NCI-H1092 (cell line): Measurements from ENCODE around the gene CDC42BPB.
A peak's percentile ranks its signal among the peaks of the same experiment; 100 is the strongest.

ENCODE experiments used
- DNase-seq: peaks from one replicate; lab custom pipeline; 2025; lab: John Stamatoyannopoulos, UW

Gene CDC42BPB

DNA sequence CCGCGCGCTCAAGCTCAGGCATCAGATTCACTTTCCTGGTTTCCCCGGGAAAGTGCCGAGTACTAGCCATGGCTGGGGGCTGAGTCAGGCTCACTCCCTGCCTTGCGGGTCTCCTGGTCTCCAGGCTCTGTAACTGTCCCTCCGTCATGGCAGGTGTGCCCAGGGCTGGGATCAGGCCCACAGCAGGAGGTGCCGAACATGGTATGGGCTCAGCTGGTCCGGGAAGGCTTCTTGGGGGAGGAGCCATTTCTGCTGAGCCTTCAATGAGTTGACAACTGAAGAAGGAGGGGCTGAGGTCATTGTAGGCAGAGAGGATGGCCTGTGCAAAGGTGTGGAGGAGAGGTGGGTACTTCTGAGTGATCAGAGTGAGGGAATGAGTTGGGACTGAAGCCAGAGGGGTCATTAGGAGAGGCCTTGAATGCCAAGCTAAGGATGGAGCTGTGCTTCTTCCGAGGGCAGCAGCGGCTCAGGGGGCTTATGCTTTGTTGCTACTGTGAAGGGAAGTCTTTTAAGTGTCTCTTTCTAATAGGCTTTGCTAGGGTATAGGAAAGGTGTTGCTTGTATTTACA lies 37.9 kb upstream of the CDC42BPB start:
- DNase-seq: no peak

DNA sequence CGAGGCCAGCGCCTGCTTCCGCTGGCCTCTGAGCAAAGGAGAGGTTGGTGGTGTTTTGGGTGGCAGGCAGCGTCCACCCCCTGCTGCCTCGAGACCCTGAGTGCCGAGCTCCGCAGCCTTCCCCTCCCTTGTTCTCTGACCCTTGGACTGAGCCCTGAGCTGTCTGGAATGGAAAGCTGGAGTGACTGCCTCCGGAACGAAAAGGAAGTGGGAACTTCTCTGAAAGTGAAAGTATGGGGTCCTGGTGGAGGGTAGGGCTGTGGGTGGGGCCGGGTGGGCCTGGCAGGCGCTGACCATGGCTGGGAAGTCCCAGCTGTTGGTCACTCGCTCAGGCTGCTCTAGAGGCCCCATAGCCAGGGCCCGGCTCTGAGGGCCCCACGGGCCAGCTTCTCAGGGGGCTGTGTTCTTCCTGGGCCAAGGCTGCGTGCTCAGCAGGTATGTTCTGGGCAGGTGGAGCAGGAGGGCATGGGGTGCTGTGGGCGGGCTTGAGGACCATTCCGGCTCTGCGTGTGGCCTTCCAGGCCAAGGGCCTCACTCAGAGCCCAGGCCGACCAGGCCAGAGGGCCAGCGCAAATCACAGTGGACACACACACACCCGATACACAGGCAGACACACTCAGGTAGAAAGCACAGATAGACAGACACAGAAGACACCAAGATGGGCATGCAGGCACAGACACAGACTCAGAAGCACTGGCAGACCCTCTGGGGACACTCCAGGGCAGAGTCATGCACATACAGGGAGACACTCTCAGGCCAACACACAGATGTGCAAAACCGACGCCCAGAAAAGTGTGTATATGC lies 37.3 kb upstream of the CDC42BPB start, which contains the start of gene EXOC3L4:
EXOC3L4 (plus strand) TSS at position 320 of the 804 bp plus-strand sequence. CDS start 5,495 bp downstream, outside the sequence.
- DNase-seq: no peak

DNA sequence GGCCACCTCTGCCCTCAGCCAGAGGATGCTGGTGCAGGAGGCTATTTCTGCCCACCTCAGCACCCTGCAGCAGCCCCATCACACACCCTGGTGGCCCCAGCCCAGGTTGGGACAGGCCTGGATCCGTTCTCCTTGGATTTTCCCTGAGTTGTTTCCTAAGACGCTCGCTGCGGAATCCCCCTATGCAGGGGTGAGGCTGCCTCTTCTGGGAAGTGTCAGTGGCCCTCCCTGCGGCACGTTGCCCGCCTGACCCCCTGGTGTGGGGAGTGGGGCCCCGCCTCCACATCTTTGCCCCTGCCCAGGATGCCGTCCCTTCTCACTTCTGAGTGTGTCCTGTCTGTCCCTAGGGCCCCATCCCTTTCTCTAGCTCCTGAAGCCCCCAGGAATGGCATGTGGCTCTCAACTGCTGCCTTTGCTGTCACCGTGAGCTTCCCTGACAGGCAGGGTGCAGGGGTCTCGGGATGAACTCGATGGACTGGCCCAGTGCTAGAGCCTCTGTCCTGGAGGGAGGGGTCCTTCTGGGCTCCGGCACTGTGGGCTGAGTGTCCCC lies 36.6 kb upstream of the CDC42BPB start:
- no peak for DNase-seq

DNA sequence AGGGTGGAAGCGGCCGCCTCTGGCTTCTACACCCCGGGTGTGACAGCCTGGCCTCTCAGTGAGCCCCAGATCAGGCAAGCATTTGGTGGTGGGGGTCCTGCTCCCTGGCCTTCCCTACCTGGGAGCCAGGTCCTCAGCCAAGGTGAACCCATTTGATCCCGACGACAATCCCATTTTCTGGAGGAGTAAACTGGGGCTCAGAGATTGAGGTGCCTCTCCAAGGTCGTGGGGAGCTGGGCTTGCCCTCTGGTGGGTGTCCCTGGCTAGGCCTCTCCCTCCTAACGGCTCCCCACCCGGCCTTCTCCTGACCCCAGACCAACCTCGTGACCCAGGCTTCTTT lies 34.5 kb upstream of the CDC42BPB start:
- no peak for DNase-seq

DNA sequence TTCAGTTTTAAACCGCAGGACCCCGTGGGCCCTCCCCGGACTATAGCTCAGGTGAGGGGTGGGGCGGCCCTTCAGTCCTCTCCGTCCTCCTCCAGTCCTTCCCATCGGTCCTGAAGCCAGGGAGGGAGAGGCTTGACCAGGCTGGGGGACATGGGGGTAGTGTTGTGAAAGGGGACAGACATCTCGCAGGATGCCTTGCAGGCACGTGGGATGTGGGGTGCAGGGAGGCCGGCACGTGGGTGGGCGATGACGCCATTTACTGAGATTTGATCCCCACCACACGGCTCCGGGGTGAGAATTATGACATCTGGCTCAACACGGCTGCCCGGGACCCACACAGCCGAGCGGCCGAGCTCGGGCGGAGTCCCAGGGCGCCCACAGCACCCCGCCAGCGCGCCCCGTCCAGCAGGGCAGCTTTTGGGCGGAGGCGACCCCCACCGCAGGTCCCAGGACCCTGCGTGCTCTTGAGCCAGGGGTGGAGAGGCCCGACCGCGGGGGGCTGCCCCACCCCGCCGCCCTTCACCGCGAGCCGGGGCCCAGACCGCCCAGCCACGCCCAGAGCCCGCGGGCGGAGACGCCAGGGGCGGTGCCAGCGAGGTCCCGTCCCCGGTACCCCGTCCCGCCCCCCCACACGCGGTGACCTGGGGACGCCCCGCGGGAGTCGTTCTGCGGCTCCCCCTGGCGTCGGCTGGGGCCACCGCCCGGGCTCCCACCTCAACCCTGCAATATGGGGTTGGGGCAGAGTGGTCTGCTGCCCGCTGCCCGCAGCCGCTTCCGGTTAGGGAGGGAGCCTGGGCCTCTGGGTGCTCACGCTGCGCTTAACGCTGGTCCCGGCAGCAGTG lies 33.9 kb upstream of the CDC42BPB start:
- DNase-seq: no peak

DNA sequence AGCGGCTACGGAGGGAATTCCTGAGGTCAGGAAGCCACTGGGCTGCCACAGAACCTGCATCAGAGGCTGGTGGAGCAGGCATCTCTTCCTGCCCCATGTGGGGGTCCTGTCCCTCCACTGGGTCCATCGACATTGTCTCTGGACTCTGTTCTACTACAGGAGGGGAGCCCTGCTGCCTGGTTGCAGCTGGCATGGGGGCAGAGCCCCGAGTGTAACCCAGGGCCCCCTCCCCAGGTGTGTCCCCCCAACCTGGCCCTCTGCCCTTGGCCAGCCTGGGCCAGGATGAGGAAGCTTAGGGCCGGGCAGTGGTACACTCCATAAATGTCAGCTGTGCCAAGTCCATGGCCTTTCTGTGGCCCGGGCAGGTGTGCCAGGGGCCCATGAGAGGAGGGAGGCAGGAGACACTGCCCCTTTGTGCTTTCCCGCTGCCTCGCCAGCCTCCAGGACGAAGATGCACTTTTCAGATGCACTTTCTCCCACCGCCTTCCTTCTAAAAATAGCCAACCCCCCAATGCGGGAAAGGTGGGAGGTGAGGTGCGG lies 33.2 kb upstream of the CDC42BPB start:
- no peak for DNase-seq

DNA sequence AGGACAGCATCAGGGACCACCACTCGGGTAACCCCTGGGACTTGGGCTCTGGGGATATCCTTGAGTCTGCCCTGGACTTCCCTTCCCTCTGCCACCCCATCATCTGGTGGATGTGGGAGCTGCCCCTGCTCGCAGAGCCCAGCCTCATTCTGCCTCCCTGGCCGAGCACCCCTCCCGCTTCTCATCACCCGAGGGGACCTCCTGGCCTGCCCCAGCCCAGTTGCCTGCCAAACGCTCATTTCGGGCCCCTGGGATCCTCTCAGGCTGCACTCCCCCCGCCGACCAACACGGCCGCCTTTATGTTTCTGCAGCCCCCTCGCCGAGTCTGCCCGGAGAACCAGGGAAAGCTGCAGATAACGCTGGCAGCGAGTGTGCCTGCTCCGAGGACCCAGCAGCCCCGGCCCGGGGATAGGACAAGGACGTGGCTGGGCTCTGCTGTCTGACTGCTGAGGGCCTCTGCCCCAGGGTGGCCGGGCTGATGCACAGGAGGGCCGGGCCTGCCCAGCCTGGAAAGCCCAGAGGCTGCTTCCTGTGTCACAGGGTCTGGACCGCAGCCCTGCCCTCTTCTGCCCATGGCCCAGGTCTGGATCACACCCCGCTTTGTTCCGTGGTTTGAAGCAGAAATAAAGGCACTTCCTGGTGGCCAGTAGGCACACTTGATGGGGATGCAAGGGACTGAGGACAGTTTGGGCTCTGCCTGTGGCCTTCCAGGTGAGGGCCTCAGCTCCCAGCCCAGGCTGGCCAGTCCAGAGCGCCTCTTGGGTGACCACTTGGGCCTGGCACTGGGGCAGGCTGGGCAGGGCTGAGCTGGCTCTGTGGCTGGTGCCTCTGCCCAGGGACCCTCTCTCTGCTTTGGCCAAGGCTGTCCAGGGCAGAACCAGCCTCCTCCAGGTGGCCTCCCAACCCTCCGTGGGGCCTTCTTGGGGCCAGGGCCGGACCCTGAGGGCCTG lies 32.3 kb upstream of the CDC42BPB start:
- DNase-seq: no peak

DNA sequence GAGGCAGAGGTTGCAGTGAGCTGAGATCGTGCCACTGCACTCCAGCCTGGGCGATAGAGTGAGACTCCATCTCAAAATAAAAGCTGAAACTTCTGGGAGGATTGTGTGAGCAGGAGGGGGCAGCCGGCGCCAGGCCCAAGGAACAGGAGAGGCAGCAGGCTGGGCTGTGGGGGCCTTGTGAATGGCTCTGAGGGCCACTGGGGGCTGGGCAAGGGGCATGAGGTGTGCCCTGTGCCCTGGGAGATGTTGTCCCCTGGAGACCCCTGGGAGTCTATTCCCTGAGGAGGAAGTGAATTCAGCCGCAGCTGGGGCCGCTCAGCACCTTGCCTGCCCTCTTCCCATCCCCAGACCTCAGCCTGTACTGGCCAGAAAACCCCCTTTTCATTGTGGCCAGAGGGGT lies 31.6 kb upstream of the CDC42BPB start:
- no peak for DNase-seq

DNA sequence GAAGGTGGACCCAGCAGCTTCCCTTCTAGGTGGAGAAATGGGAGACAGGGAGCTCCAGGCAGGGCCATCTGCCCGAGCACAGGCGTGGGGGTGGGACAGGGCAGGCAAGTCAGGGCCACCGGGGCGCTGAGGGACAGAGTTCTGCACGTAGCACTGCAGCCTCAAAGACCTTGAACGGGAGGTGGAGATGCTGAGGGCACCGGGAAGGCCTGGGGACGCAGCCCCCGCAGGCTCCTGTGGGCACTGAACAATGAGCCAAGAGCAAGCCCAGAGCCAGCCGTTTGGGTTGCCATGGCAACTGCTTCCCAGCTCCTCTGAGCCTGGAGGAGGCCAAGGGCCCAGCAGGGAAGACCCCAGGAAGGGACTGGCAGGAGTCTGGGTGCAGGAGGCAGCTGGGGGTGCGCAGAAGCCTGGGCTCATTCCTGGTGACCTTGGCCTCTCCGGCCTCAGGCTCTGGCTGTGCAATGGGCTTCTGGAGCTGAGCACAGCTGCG lies 30.0 kb upstream of the CDC42BPB start:
- no peak for DNase-seq

DNA sequence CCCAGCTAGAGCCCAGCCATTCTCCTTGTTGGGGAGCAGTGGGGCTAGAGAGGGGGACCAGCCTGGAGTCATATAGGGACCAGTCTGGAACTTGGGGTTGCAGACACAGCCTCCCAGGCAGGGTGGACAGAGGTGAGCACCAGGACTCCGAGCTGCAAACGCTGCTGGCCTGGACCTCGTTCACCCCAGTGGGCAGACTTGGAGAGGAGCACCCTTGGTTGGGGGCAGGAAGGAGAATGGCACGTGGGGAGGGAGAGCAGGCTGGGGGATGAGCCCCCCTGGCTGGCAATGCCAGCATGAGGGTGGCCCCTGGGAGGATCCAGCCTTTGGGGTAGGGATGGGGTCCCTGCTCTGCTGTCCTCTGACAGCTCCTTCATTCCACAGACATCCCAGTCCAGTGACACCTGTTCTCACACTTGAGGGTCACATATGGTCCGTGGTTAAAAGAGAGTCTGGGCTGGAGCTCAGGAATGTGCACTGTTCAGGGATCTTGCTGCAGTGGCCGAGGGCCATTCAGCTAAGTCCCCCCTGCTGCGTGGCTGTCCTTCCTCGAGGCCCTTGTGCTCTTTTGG lies 29.5 kb upstream of the CDC42BPB start:
- DNase-seq: no peak

DNA sequence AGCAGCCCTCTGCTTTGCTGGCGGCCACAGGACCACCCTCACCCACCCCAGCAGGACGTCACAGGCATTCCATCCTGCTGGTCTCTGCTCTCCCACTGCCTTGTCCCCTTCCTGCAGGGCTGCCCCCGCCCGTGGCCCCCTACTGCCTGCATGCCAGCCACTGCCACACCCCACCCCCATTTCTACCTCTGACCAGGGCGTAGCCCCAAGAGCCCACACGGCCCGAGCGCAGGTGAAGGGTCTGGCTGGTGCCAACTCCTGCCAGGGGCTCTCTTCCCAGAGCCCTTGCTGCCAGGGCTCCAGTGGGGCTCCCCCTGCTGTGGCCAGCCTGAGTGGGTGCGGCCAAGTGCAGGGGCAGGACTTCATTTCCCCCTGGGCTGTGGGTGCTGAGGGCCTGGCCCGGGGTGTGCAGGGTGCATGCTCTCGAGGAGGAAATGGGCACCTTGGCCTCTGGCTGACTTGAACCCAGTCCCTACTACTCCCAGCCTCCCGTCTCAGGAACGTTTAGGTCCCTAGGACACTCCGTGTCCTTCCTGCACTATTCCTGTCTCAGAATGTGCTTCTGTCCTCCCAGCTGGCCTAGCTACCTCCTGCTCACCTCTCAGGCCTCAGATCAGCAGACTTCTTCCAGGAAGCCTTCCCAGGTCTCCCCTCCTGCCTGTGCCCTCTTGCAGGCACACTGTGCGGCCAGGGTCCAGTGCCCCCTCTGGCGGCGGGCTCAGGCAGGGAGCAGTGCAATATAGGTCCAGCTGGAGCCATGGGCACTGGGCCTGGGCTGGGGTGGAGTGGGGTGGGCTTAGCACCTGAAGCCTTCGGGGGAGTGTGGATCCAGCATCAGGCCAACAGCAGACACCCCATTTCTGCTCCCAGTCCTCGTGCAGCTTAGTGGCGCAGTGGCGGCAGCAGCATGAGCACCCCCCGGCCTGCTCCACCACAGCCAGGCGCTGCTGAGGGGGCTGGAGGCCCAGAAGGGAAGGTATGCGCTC lies 28.1 kb upstream of the CDC42BPB start:
- DNase-seq: no peak

DNA sequence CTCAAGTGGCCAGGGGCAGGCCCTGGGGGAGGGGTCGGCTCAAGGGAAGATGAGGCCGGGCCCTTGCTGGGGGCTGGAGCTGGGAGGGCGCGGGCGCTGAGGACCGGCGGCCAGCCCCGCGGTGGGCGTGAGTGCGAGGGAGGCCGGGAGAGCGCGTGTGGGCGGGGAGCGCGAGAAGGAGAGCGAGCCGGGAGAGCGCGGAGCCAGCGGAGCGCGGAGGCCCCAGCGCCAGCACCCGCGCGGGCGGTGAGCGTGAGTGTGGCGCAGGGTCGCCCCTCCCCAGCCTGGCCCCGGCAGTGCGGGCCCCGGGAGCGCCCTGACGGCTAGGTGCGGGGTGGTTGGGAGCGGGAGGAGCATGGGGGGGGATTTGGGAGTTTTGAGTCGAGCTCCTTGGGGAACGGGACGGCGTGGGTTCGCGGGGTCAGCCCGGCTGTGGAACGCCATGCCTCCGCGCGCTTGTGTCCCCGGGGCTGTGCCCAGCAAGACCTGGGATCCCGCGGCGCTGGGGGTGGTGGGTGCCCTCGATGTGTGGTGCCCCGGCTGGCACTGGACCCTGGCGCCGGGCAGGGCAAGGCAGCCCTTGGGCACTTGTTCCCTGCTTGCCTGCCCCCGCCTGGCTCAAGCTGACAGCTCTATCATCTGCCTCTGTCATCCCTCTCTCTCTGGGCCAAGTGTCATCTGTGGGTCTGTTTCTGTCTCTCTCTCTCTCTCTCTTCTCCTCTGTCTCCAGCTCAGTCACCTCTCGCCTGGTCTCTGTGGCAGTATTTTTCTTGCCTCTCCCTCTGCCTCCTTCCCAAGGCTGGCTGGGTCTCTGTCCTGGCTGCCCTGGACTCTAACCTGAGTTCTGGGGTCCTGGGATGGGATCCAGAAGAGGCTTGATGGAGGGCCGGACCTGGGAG lies 26.9 kb upstream of the CDC42BPB start, which contains the start of gene LBHD2:
LBHD2 (plus strand) TSS at position 190 of the 899 bp plus-strand sequence. CDS start 1,803 bp downstream, outside the sequence.
- DNase-seq: no peak

DNA sequence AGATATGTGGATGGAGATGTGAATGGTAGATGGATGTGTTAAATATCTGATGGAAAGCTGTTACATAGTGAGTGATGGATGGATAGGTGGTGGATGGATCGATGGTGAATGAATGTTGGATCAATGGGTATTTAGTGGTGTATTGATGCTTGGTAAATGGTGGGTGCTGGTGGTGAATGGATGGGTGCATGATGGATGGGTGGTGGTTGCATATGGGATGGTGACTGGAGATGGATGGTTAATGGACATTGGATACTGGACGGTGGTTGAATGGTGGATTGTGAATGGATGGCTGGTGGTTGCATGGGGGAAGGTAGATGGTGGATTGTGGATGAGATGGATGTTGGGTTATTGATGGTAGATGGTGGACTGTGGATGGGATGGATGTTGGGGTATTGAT lies 24.6 kb upstream of the CDC42BPB start:
- no peak for DNase-seq

DNA sequence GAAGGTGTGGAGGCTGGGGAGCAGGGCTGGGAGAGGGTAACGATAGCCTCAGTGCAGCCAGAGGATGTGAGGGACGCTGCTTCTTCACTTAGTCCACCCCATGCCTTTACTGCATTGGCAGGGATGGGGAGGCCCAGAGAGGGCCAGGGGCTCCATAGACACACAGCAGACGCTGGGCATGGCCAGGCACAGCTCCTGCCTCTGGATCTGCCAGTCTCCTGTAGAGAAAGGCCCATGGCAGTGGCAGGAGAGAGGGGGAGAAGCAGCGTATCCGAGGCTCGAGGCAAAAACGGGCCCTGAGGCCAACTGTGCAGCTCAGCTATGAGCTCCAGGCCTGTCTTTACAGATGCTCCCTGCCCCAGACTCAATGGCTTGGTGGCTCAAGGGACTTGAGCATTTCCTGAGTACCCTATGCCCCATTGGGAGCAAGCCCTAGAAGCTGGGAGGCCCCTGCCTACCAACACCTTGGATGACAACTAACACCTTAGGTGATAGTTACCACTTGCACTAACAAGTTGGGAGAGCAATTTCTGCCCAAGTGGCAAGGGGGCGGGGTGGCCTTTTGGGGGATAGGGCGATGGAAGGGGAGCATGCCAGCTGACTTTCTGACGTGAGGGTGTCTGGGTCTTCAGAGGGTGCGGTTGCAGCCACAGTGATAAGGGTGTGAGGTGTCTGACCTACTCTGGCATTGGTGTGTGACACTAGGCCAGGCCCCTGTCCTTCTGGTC lies 21.7 kb upstream of the CDC42BPB start:
- DNase-seq: no peak

DNA sequence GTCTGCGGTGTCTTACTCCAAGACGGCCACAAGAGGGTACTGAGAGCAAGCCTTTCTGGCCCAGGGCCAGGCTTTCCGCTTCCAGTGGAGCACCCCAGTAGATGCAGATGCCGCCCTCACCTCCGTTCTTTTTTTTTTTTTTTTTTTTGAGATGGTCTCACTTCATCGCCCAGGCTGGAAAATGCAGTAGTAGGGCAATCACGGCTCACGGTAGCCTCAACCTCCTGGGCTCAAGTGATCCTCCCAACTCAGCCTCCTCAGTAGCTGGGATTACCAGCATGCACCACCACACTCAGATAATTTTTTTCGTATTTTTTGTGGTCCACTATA lies 21.0 kb upstream of the CDC42BPB start:
- DNase-seq: peak; percentile 72

DNA sequence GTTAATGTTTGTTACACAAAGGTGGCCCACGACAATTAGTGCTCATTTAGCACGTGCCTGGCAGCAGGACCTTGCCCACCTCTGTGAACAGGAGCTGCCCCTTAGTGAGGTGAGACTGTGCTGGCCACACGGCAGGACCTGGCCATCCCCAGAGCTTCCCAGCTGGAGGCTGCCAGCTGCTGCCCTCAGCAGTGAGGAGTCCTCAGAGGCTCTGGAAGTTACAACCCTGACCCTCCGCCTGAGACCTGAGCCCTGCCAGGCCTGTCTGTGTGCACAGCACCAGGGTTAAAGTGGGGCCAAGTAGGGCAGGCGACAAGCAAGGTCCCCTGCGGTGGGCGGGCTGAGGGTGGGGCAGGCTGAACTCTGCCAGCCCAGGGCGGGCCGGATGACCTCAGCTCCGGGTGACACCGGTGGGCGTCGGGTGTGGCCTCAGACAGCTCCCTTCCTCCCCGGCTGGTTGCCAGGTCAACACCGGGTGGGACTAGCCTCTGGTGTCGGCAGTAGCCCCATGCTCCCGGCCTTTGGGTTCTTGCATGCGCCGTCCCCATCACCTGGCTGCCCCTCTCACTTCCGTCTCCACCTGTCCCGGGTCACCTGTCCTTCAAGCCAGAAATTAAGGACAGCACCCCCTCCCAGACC lies 17.5 kb upstream of the CDC42BPB start:
- no peak for DNase-seq
